ENCODE results near the gene LRRC4C.
A peak's percentile ranks its signal among the peaks of the same experiment; 100 is the strongest.

Gene LRRC4C

DNA sequence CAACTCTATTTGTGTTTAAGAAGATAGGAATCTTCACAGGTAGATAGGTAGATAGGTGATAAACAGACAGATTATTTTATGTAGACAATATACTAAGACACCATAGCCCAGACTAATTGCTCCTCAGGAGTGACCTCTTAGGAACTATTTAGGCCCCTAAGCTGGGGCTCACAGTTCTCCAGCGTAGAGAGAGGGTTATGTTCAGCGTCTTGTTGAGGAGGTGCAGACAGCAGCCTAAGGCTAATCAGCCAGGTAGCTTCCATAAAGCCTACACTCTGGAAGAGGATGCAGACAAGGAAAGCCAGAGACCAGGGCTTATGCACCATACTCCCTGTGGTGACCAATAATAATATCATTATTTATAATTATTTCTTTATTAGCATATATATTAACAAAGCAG lies 705.2 kb downstream of the LRRC4C start:
- Histone ChIP-seq H2AK5ac (ENCODE audit: low read length, severe bottlenecking) (no peak overlapping the region), H2BK15ac (ENCODE audit: low read depth, poor library complexity, severe bottlenecking) (no peak overlapping the region), H2AFZ (ENCODE audit: low read depth, low read length) (no peak overlapping the region), H4K8ac (ENCODE audit: low read length) (no peak overlapping the region), H2BK5ac (ENCODE audit: low read depth, low read length, poor library complexity, severe bottlenecking) (no peak overlapping the region), H3K27me3 (ENCODE audit: control insufficient read depth in 1 of 2, insufficient read depth in 1 of 2, low read length in 2 of 2) (no peaks in the 10 kb centered on the region), H2BK12ac (ENCODE audit: low read length in 2 of 2) (no peak overlapping the region), H3K9me3 (ENCODE audit: control insufficient read depth, low read length) (peaks cover 5% of the 10 kb centered on the region), H3K18ac (ENCODE audit: low read depth in 1 of 2, low read length in 2 of 2) (no peak overlapping the region), H3K79me1 (replicated peaks; ENCODE audit: low read length, poor library complexity, severe bottlenecking) (no peaks in the 10 kb centered on the region), H3K4me2 (ENCODE audit: low read length, poor library complexity, severe bottlenecking) (no peak overlapping the region), H3K4me1 (ENCODE audit: control insufficient read depth, insufficient read depth, low read depth, low read length) (no peaks in the 10 kb centered on the region), H3K23ac (ENCODE audit: low read length in 2 of 2) (no peak overlapping the region), H3K27ac (ENCODE audit: low read length, poor library complexity, severe bottlenecking) (no peak overlapping the region), H2BK120ac (ENCODE audit: low read depth, low read length) (no peak overlapping the region), H3K9ac (ENCODE audit: low read length) (no peak overlapping the region), H4K91ac (ENCODE audit: low read length) (no peak overlapping the region), H3K4me3 (ENCODE audit: insufficient read depth in 1 of 2, low read depth in 1 of 2, low read length in 2 of 2) (no peak overlapping the region), H3K36me3 (ENCODE audit: control insufficient read depth in 1 of 2, insufficient read depth in 2 of 2, low read depth in 1 of 2, low read length in 2 of 2) (no peaks in the 10 kb centered on the region), H3K14ac (ENCODE audit: low read length in 2 of 2) (no peak overlapping the region), H3K4ac (ENCODE audit: low read depth in 1 of 2, low read length in 2 of 2) (no peak overlapping the region)
- DNase-seq, result no peak
- WGBS, result 62% methylated on average over 2 of the region's 2 CpGs

DNA sequence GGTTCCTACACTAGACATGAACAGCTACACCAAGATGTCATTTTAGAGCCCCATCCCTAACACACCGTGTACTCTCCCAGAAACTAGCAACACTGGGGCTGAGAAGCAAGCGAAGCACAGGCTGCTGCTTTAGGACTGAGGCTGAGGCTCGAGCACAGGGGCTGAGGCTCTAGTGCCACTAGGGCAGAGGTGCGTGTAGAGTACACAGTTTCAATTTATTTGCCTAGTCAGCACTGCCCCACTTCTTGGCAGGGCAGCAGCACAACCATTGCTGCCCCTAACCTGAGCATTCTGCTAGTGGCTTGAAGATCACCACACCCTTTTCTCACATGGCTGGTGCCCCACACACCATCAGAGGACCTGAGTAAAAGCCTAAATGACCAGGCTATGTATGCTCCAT lies 713.2 kb downstream of the LRRC4C start:
- Histone ChIP-seq H3K23ac (ENCODE audit: low read length in 2 of 2) (no peak overlapping the region), H2AK5ac (ENCODE audit: low read length, severe bottlenecking) (no peak overlapping the region), H3K79me1 (replicated peaks; ENCODE audit: low read length, poor library complexity, severe bottlenecking) (no peaks in the 10 kb centered on the region), H4K8ac (ENCODE audit: low read length) (no peak overlapping the region), H3K9ac (ENCODE audit: low read length) (no peak overlapping the region), H2BK120ac (ENCODE audit: low read depth, low read length) (no peak overlapping the region), H2BK5ac (ENCODE audit: low read depth, low read length, poor library complexity, severe bottlenecking) (no peak overlapping the region), H3K14ac (ENCODE audit: low read length in 2 of 2) (no peak overlapping the region), H3K4me2 (ENCODE audit: low read length, poor library complexity, severe bottlenecking) (no peak overlapping the region), H2BK12ac (ENCODE audit: low read length in 2 of 2) (no peak overlapping the region), H3K4me1 (ENCODE audit: control insufficient read depth, insufficient read depth, low read depth, low read length) (no peaks in the 10 kb centered on the region), H2AFZ (ENCODE audit: low read depth, low read length) (no peak overlapping the region), H3K4ac (ENCODE audit: low read depth in 1 of 2, low read length in 2 of 2) (no peak overlapping the region), H3K27ac (ENCODE audit: low read length, poor library complexity, severe bottlenecking) (no peak overlapping the region), H3K18ac (ENCODE audit: low read depth in 1 of 2, low read length in 2 of 2) (no peak overlapping the region), H3K4me3 (ENCODE audit: insufficient read depth in 1 of 2, low read depth in 1 of 2, low read length in 2 of 2) (no peak overlapping the region), H2BK15ac (ENCODE audit: low read depth, poor library complexity, severe bottlenecking) (no peak overlapping the region), H3K36me3 (ENCODE audit: control insufficient read depth in 1 of 2, insufficient read depth in 2 of 2, low read depth in 1 of 2, low read length in 2 of 2) (no peaks in the 10 kb centered on the region), H3K27me3 (ENCODE audit: control insufficient read depth in 1 of 2, insufficient read depth in 1 of 2, low read length in 2 of 2) (no peaks in the 10 kb centered on the region), H4K91ac (ENCODE audit: low read length) (no peak overlapping the region), H3K9me3 (ENCODE audit: control insufficient read depth, low read length) (peaks cover 24% of the 10 kb centered on the region)
- DNase-seq, result no peak
- WGBS, result 59% methylated on average over 4 of the region's 4 CpGs

DNA sequence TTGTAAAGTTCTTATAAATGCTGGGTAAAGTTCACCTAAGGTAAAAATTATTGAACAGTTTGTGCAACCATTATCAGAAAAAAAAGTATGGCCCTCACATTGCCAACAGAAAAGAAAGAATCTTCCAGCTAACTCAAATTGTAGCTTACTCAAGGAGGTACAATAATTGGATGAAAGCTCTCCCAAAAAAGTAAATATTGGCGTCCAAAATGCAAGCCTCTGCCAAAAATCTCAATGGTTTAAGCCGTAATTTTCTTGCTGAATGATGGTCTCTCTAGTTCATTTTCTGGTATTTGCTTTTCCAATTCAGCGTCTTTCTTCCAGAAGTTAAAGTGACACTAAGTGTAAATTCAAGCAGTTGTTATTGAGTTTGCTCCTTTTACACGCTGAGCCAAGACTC lies 727.3 kb downstream of the LRRC4C start:
- Histone ChIP-seq H4K91ac (ENCODE audit: low read length) (no peak overlapping the region), H3K79me1 (replicated peaks; ENCODE audit: low read length, poor library complexity, severe bottlenecking) (no peaks in the 10 kb centered on the region), H3K9me3 (ENCODE audit: control insufficient read depth, low read length) (peaks cover 2% of the 10 kb centered on the region), H3K36me3 (ENCODE audit: control insufficient read depth in 1 of 2, insufficient read depth in 2 of 2, low read depth in 1 of 2, low read length in 2 of 2) (no peaks in the 10 kb centered on the region), H3K27ac (ENCODE audit: low read length, poor library complexity, severe bottlenecking) (no peak overlapping the region), H3K4ac (ENCODE audit: low read depth in 1 of 2, low read length in 2 of 2) (no peak overlapping the region), H2BK5ac (ENCODE audit: low read depth, low read length, poor library complexity, severe bottlenecking) (no peak overlapping the region), H4K8ac (ENCODE audit: low read length) (no peak overlapping the region), H2AFZ (ENCODE audit: low read depth, low read length) (no peak overlapping the region), H2BK120ac (ENCODE audit: low read depth, low read length) (no peak overlapping the region), H3K4me3 (ENCODE audit: insufficient read depth in 1 of 2, low read depth in 1 of 2, low read length in 2 of 2) (no peak overlapping the region), H2BK12ac (ENCODE audit: low read length in 2 of 2) (no peak overlapping the region), H2AK5ac (ENCODE audit: low read length, severe bottlenecking) (no peak overlapping the region), H3K18ac (ENCODE audit: low read depth in 1 of 2, low read length in 2 of 2) (no peak overlapping the region), H3K9ac (ENCODE audit: low read length) (no peak overlapping the region), H3K4me2 (ENCODE audit: low read length, poor library complexity, severe bottlenecking) (no peak overlapping the region), H3K27me3 (ENCODE audit: control insufficient read depth in 1 of 2, insufficient read depth in 1 of 2, low read length in 2 of 2) (no peaks in the 10 kb centered on the region), H3K4me1 (ENCODE audit: control insufficient read depth, insufficient read depth, low read depth, low read length) (no peaks in the 10 kb centered on the region), H3K14ac (ENCODE audit: low read length in 2 of 2) (no peak overlapping the region), H3K23ac (ENCODE audit: low read length in 2 of 2) (no peak overlapping the region), H2BK15ac (ENCODE audit: low read depth, poor library complexity, severe bottlenecking) (no peak overlapping the region)
- WGBS, result 91% methylated on average over 3 of the region's 4 CpGs
- DNase-seq, result no peak

DNA sequence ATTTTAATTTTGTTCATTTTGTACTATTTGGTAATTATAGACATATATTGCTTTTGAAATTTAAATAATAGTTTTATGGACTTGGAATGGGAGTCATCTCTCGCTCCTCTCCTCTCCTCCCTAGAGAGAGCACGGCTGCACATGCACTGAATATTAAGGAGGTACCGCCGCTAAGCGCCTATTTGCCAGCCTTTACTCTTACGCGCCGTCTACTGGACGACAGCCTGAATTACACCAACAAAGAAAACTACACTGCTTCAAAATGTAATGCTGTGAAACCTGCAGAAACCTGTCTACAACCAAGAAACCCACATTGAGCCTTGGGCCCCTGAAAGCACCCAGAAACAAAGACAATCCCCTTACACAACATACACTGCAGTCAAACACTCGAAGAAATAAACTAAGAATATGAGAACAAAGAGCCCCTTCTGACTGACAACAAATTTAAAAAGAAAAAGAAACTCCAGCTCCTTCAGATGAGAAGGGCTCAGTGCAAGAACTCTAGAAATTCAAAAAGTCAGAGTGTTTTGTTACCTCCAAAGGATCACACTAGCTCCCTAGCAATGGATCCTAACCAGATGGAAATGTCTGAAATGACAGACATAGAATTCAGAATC lies 737.2 kb downstream of the LRRC4C start:
- no peak overlapping the region for H3K18ac ChIP-seq (ENCODE audit: low read depth in 1 of 2, low read length in 2 of 2)
- no peak overlapping the region for H2BK15ac ChIP-seq (ENCODE audit: low read depth, poor library complexity, severe bottlenecking)
- H3K4me3 ChIP-seq (ENCODE audit: insufficient read depth in 1 of 2, low read depth in 1 of 2, low read length in 2 of 2), result no peak overlapping the region
- H2BK5ac ChIP-seq (ENCODE audit: low read depth, low read length, poor library complexity, severe bottlenecking), result no peak overlapping the region
- peaks cover 7% of the 10 kb centered on the region for H3K9me3 ChIP-seq (ENCODE audit: control insufficient read depth, low read length)
- no peaks in the 10 kb centered on the region for H3K27me3 ChIP-seq (ENCODE audit: control insufficient read depth in 1 of 2, insufficient read depth in 1 of 2, low read length in 2 of 2)
- H3K4ac ChIP-seq (ENCODE audit: low read depth in 1 of 2, low read length in 2 of 2), result no peak overlapping the region
- H3K23ac ChIP-seq (ENCODE audit: low read length in 2 of 2), result no peak overlapping the region
- no peak overlapping the region for H3K4me2 ChIP-seq (ENCODE audit: low read length, poor library complexity, severe bottlenecking)
- H3K14ac ChIP-seq (ENCODE audit: low read length in 2 of 2), result no peak overlapping the region
- H2AK5ac ChIP-seq (ENCODE audit: low read length, severe bottlenecking), result no peak overlapping the region
- H2AFZ ChIP-seq (ENCODE audit: low read depth, low read length), result no peak overlapping the region
- H2BK120ac ChIP-seq (ENCODE audit: low read depth, low read length), result no peak overlapping the region
- H4K8ac ChIP-seq (ENCODE audit: low read length), result no peak overlapping the region
- WGBS, result 8% methylated on average over 10 of the region's 10 CpGs
- DNase-seq, result peak; percentile 21
- no peak overlapping the region for H4K91ac ChIP-seq (ENCODE audit: low read length)
- no peak overlapping the region for H3K27ac ChIP-seq (ENCODE audit: low read length, poor library complexity, severe bottlenecking)
- no peaks in the 10 kb centered on the region for H3K36me3 ChIP-seq (ENCODE audit: control insufficient read depth in 1 of 2, insufficient read depth in 2 of 2, low read depth in 1 of 2, low read length in 2 of 2)
- H3K4me1 ChIP-seq (ENCODE audit: control insufficient read depth, insufficient read depth, low read depth, low read length), result no peaks in the 10 kb centered on the region
- H3K79me1 ChIP-seq (replicated peaks; ENCODE audit: low read length, poor library complexity, severe bottlenecking), result no peaks in the 10 kb centered on the region
- no peak overlapping the region for H3K9ac ChIP-seq (ENCODE audit: low read length)
- H2BK12ac ChIP-seq (ENCODE audit: low read length in 2 of 2), result no peak overlapping the region

Data from mesenchymal stem cell (in vitro differentiated cells and primary cell).